Measurements from ENCODE around the gene FRK. TPM values are rescaled to one million over a fixed set of nuclear protein-coding genes. Genes with fewer than 3 reads are reported as not detected.
A peak's percentile ranks its signal among the peaks of the same experiment; 100 is the strongest.

Gene FRK, protein sequence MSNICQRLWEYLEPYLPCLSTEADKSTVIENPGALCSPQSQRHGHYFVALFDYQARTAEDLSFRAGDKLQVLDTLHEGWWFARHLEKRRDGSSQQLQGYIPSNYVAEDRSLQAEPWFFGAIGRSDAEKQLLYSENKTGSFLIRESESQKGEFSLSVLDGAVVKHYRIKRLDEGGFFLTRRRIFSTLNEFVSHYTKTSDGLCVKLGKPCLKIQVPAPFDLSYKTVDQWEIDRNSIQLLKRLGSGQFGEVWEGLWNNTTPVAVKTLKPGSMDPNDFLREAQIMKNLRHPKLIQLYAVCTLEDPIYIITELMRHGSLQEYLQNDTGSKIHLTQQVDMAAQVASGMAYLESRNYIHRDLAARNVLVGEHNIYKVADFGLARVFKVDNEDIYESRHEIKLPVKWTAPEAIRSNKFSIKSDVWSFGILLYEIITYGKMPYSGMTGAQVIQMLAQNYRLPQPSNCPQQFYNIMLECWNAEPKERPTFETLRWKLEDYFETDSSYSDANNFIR
- 0.19 and 0.21 TPM in 2 replicates for polyA plus RNA-seq (2013)

DNA sequence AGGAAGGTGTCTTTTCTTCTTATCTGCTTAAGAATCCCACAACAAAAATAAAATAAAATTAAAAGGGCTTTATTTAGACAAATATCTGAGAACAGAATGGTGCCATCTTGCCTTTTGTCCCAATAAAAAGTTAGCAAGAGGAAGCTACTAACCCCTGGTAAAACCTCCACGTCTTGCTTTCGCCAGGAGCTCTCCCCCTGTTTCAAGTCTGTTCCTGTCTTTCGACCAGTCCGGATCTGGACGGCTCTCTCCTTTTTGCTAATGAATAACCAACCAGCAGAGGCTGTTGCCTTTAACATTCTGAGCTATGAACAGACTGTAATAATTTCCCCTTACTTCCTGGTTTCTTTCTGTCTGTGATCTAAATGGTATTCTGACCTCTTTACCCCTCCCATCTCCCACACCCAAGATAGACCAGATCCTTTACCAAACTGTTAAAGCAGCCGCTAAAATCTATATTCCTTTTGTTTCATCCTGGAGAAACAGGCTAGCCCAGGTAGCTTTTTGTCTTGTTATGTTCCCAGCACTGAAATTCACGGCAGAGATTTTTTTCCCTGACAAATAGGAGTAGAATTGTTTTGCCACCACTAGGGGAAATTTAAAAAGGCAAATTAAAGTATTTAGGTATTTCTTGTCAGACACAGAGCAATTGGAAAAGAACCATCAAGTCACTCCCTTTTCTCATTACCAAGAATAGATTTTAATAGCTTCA lies at the start of gene FRK:
Gene FRK, minus strand, starts transcription at position 320 of the 712 bp plus-strand sequence. CDS start 580 bp downstream, outside the sequence.
- Histone ChIP-seq H3K4me3 (ENCODE audit: low read depth, low read length) (no peak within 1 kb of the TSS), H3K27ac (ENCODE audit: low read depth, low read length) (no peak within 1 kb of the TSS), H3K36me3 (ENCODE audit: control insufficient read depth in 1 of 2, insufficient read depth in 2 of 2, low read length in 2 of 2) (no peaks in the 10 kb centered on the region), H3K23ac (ENCODE audit: low read length) (no peak within 1 kb of the TSS), H3K9ac (ENCODE audit: low read length) (no peak within 1 kb of the TSS), H3K4me1 (ENCODE audit: control insufficient read depth in 1 of 2, insufficient read depth in 2 of 2, low read length in 2 of 2) (peaks cover 9 to 10% of the 10 kb centered on the region in 2 experiments), H3K4ac (ENCODE audit: low read depth, low read length) (no peak within 1 kb of the TSS), H2BK5ac (ENCODE audit: low read depth, low read length, poor library complexity) (no peak within 1 kb of the TSS), H3K79me2 (ENCODE audit: control insufficient read depth, insufficient read depth, low read length, poor library complexity) (no peaks in the 10 kb centered on the region), H3K18ac (ENCODE audit: low read length) (peak within 1 kb of the TSS; percentile 38), H2BK12ac (ENCODE audit: low read length) (no peak within 1 kb of the TSS), H4K12ac (ENCODE audit: low read depth, low read length) (no peak within 1 kb of the TSS), H4K91ac (ENCODE audit: low read depth, low read length) (no peak within 1 kb of the TSS), H2AK5ac (ENCODE audit: low read length) (no peak within 1 kb of the TSS), H2AFZ (ENCODE audit: insufficient read depth, low read length, poor library complexity) (peak within 1 kb of the TSS; percentile 45), H3K27me3 (ENCODE audit: insufficient read depth, low read length) (no peaks in the 10 kb centered on the region), H2BK120ac (ENCODE audit: insufficient read depth, low read length, poor library complexity) (no peak within 1 kb of the TSS), H3K4me2 (ENCODE audit: low read length) (peak within 1 kb of the TSS; percentile 29), H4K8ac (ENCODE audit: low read depth, low read length) (peak within 1 kb of the TSS; percentile 49), H3K79me1 (ENCODE audit: low read length) (no peaks in the 10 kb centered on the region), H3K9me3 (ENCODE audit: insufficient read depth, low read depth, low read length) (no peaks in the 10 kb centered on the region), H3K14ac (ENCODE audit: low read length) (peak within 1 kb of the TSS; percentile 30)
- no CpG with 5 or more reads among the region's 7 CpGs for WGBS (ENCODE audit: extremely low coverage, insufficient coverage, insufficient read length)
- peak; percentile 49 to 75 for DNase-seq

DNA sequence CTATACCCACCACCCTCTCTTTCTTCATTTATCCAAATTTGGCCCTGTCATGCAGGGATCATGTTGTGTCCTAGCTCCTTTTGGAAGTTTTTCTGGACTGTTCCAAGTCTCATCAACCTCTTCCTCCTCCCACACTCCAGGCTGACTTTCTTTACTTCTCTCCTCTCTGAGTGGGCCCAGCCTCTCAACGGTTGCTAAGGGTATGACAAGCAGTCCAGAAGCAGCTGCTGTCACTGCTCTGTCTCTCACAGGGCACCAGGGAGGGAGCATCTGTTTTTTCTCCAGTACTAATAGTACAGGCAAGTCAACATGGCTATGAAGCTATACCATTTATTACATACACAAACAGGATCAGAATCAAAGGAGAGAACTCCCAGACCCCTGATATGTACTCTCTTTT lies 48.1 kb upstream of the FRK start:
- Histone ChIP-seq H3K9me3 (ENCODE audit: insufficient read depth, low read depth, low read length) (no peaks in the 10 kb centered on the region), H3K4me1 (ENCODE audit: control insufficient read depth in 1 of 2, insufficient read depth in 2 of 2, low read length in 2 of 2) (no peaks in the 10 kb centered on the region), H4K12ac (ENCODE audit: low read depth, low read length) (no peak overlapping the region), H3K4me3 (ENCODE audit: low read depth, low read length) (no peak overlapping the region), H4K91ac (ENCODE audit: low read depth, low read length) (no peak overlapping the region), H2BK12ac (ENCODE audit: low read length) (no peak overlapping the region), H3K14ac (ENCODE audit: low read length) (no peak overlapping the region), H3K27ac (ENCODE audit: low read depth, low read length) (no peak overlapping the region), H3K79me2 (ENCODE audit: control insufficient read depth, insufficient read depth, low read length, poor library complexity) (no peaks in the 10 kb centered on the region), H3K36me3 (ENCODE audit: control insufficient read depth in 1 of 2, insufficient read depth in 2 of 2, low read length in 2 of 2) (peaks cover 3 to 11% of the 10 kb centered on the region in 2 experiments), H3K4me2 (ENCODE audit: low read length) (no peak overlapping the region), H3K23ac (ENCODE audit: low read length) (no peak overlapping the region), H2AK5ac (ENCODE audit: low read length) (no peak overlapping the region), H3K79me1 (ENCODE audit: low read length) (no peaks in the 10 kb centered on the region), H4K8ac (ENCODE audit: low read depth, low read length) (no peak overlapping the region), H3K9ac (ENCODE audit: low read length) (no peak overlapping the region), H2BK5ac (ENCODE audit: low read depth, low read length, poor library complexity) (no peak overlapping the region), H3K18ac (ENCODE audit: low read length) (no peak overlapping the region), H3K4ac (ENCODE audit: low read depth, low read length) (no peak overlapping the region), H3K27me3 (ENCODE audit: insufficient read depth, low read length) (no peaks in the 10 kb centered on the region), H2AFZ (ENCODE audit: insufficient read depth, low read length, poor library complexity) (no peak overlapping the region), H2BK120ac (ENCODE audit: insufficient read depth, low read length, poor library complexity) (no peak overlapping the region)
- DNase-seq = no peak
- WGBS (ENCODE audit: extremely low coverage, insufficient coverage, insufficient read length) = no CpG with 5 or more reads among the region's 1 CpG

DNA sequence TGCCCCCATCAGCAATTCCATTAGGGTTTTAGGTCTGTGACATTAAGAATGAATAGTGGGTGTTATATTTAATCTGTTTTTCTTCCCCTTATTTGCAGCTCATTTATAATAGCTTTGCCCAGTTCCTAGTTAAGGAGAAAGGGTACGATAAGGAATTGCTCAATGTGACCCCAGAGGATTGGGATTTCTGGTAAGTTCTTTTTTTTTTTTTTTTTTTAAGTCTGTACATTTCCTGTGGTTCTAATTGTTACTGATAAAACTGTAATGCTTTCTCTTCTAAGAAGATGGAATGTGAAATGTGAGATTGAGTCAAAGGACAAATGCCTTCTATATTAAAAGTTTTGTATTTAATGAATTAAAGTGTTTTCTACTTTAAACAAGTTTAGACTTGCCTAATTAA lies 45.5 kb upstream of the FRK start:
- Histone ChIP-seq H3K36me3 (ENCODE audit: control insufficient read depth in 1 of 2, insufficient read depth in 2 of 2, low read length in 2 of 2) (peaks cover 3 to 6% of the 10 kb centered on the region in 2 experiments), H3K27me3 (ENCODE audit: insufficient read depth, low read length) (no peaks in the 10 kb centered on the region), H4K8ac (ENCODE audit: low read depth, low read length) (no peak overlapping the region), H3K9ac (ENCODE audit: low read length) (no peak overlapping the region), H2BK12ac (ENCODE audit: low read length) (no peak overlapping the region), H3K4ac (ENCODE audit: low read depth, low read length) (no peak overlapping the region), H3K4me1 (ENCODE audit: control insufficient read depth in 1 of 2, insufficient read depth in 2 of 2, low read length in 2 of 2) (peaks cover 0 to 4% of the 10 kb centered on the region in 2 experiments), H3K14ac (ENCODE audit: low read length) (no peak overlapping the region), H3K27ac (ENCODE audit: low read depth, low read length) (no peak overlapping the region), H3K18ac (ENCODE audit: low read length) (no peak overlapping the region), H3K79me2 (ENCODE audit: control insufficient read depth, insufficient read depth, low read length, poor library complexity) (no peaks in the 10 kb centered on the region), H4K91ac (ENCODE audit: low read depth, low read length) (no peak overlapping the region), H4K12ac (ENCODE audit: low read depth, low read length) (no peak overlapping the region), H3K23ac (ENCODE audit: low read length) (no peak overlapping the region), H2AFZ (ENCODE audit: insufficient read depth, low read length, poor library complexity) (no peak overlapping the region), H2BK120ac (ENCODE audit: insufficient read depth, low read length, poor library complexity) (no peak overlapping the region), H3K4me3 (ENCODE audit: low read depth, low read length) (no peak overlapping the region), H3K4me2 (ENCODE audit: low read length) (no peak overlapping the region), H2AK5ac (ENCODE audit: low read length) (no peak overlapping the region), H3K9me3 (ENCODE audit: insufficient read depth, low read depth, low read length) (no peaks in the 10 kb centered on the region), H2BK5ac (ENCODE audit: low read depth, low read length, poor library complexity) (no peak overlapping the region), H3K79me1 (ENCODE audit: low read length) (no peaks in the 10 kb centered on the region)
- no peak for DNase-seq
- no CpG with 5 or more reads among the region's 1 CpG for WGBS (ENCODE audit: extremely low coverage, insufficient coverage, insufficient read length)

DNA sequence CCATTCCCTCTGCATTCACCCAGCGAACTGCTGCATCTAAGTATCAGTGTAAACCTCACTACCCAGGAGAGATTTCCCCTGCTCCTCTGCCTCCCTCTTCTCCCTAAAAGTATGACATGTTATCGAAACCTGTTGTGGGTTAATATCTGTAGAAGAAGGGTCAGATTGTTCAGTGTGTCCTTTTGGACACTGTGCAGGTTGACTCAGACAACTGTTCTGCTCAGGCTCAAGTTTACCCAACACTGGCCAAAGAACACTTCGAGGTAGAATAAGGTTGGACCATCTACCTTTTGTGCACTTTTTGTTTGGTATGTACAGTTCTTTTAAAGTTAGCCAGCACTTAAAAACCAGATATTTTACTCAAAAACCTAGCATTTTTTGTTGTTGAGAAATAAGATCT lies 44.6 kb upstream of the FRK start:
- Histone ChIP-seq H2BK120ac (ENCODE audit: insufficient read depth, low read length, poor library complexity) (no peak overlapping the region), H3K9me3 (ENCODE audit: insufficient read depth, low read depth, low read length) (no peaks in the 10 kb centered on the region), H3K18ac (ENCODE audit: low read length) (no peak overlapping the region), H3K4me2 (ENCODE audit: low read length) (no peak overlapping the region), H3K9ac (ENCODE audit: low read length) (no peak overlapping the region), H3K79me2 (ENCODE audit: control insufficient read depth, insufficient read depth, low read length, poor library complexity) (peaks cover 6% of the 10 kb centered on the region), H3K23ac (ENCODE audit: low read length) (peak overlapping the region; percentile 83), H2BK5ac (ENCODE audit: low read depth, low read length, poor library complexity) (no peak overlapping the region), H2BK12ac (ENCODE audit: low read length) (no peak overlapping the region), H3K4ac (ENCODE audit: low read depth, low read length) (no peak overlapping the region), H4K8ac (ENCODE audit: low read depth, low read length) (no peak overlapping the region), H3K27me3 (ENCODE audit: insufficient read depth, low read length) (no peaks in the 10 kb centered on the region), H4K91ac (ENCODE audit: low read depth, low read length) (no peak overlapping the region), H2AFZ (ENCODE audit: insufficient read depth, low read length, poor library complexity) (no peak overlapping the region), H3K4me1 (ENCODE audit: control insufficient read depth in 1 of 2, insufficient read depth in 2 of 2, low read length in 2 of 2) (peaks cover 0 to 4% of the 10 kb centered on the region in 2 experiments), H3K36me3 (ENCODE audit: control insufficient read depth in 1 of 2, insufficient read depth in 2 of 2, low read length in 2 of 2) (peaks cover 0 to 1% of the 10 kb centered on the region in 2 experiments), H3K79me1 (ENCODE audit: low read length) (peaks cover 6% of the 10 kb centered on the region), H4K12ac (ENCODE audit: low read depth, low read length) (no peak overlapping the region), H3K14ac (ENCODE audit: low read length) (no peak overlapping the region), H3K4me3 (ENCODE audit: low read depth, low read length) (no peak overlapping the region), H2AK5ac (ENCODE audit: low read length) (no peak overlapping the region), H3K27ac (ENCODE audit: low read depth, low read length) (no peak overlapping the region)
- DNase-seq = no peak
- WGBS (ENCODE audit: extremely low coverage, insufficient coverage, insufficient read length) = no CpG with 5 or more reads among the region's 3 CpGs

All from trophoblast cell (in vitro differentiated cells and primary cell).